Spleen (tissue), 13 donors: Measurements from ENCODE around the gene TRPM2. TPM values are rescaled to one million over a fixed set of nuclear protein-coding genes. Genes with fewer than 3 reads are reported as not detected.
A peak's percentile ranks its signal among the peaks of the same experiment; 100 is the strongest.

Source experiments
- DNase-seq: peaks from one replicate; pipeline ENCODE4 v3.0.0-alpha.2; 2020
- H3K27ac ChIP-seq, 8 donors: fragments of 200-600 bp; sonication (generic) in 7 of 8; 1 replicate in 4 of 8; 2 replicates in 4 of 8; pipeline versions ENCODE4 v1.5.0 to v1.8.0; 2016 to 2021; ENCODE audit warnings: inconsistent platforms in 4 of 8, mild to moderate bottlenecking in 4 of 8, moderate library complexity in 1 of 8
- H3K27me3 ChIP-seq, 7 donors: fragments of 200-600 bp; sonication (generic) in 6 of 7; replicated peaks in 1 of 7; 1 replicate in 4 of 7; 2 replicates in 3 of 7; pipeline versions ENCODE4 v1.5.0 to v1.8.0; 2016 to 2021; ENCODE audit warnings: inconsistent platforms in 3 of 7, mild to moderate bottlenecking in 1 of 7
- H3K36me3 ChIP-seq, 6 donors: fragments of 200-600 bp; sonication (generic) in 5 of 6; 1 replicate in 4 of 6; 2 replicates in 2 of 6; pipeline versions ENCODE4 v1.5.0 to v1.8.0; 2016 to 2021; ENCODE audit warnings: inconsistent platforms in 2 of 6
- H3K4me1 ChIP-seq, 6 donors: fragments of 200-600 bp; sonication (generic) in 5 of 6; 1 replicate in 3 of 6; 2 replicates in 3 of 6; pipeline versions ENCODE4 v1.5.0 to v1.8.0; 2016 to 2021; ENCODE audit warnings: inconsistent platforms in 3 of 6
- H3K4me3 ChIP-seq, 8 donors: fragments of 200-600 bp; sonication (generic) in 7 of 8; 1 replicate in 4 of 8; 2 replicates in 4 of 8; pipeline versions ENCODE4 v1.5.0 to v1.8.0; 2016 to 2021; ENCODE audit warnings: inconsistent platforms in 4 of 8, mild to moderate bottlenecking in 4 of 8, moderate library complexity in 2 of 8
- H3K9me3 ChIP-seq, 8 donors: fragments of 200-600 bp; sonication (generic) in 7 of 8; 1 replicate in 4 of 8; 2 replicates in 4 of 8; pipeline versions ENCODE4 v1.5.0 to v1.8.0; 2016 to 2021; ENCODE audit warnings: inconsistent platforms in 4 of 8
- CTCF ChIP-seq, 11 experiments: fragments of 200-600 bp in 7 of 11; fragments of 450-650 bp in 4 of 11; sonication (generic) in 4 of 11; IDR thresholded peaks in 8 of 11; conservative IDR thresholded peaks in 3 of 11; 1 replicate in 7 of 11; 2 replicates in 4 of 11; pipeline versions ENCODE4 v1.4.0 to v1.8.0; 2016 to 2021; ENCODE audit warnings: antibody characterized with exemption in 11 of 11, inconsistent platforms in 4 of 11, mild to moderate bottlenecking in 1 of 11
- POLR2A ChIP-seq, 3 donors: fragments of 450-650 bp; IDR thresholded peaks; one replicate each; pipeline ENCODE4 v1.5.1; 2017; ENCODE audit warnings: antibody characterized with exemption in 3 of 3, mild to moderate bottlenecking in 1 of 3
- POLR2AphosphoS5 ChIP-seq, 3 donors: sonication (generic); formaldehyde crosslinking; IDR thresholded peaks; one replicate each; pipeline ENCODE4 v1.5.1; 2017; ENCODE audit warnings: antibody characterized with exemption in 3 of 3
- WGBS, 5 donors: extraction: QIAGEN DNeasy Blood & Tissue Kit in 3 of 5; methylation state at CpG; one replicate each; pipeline versions ENCODE4 v1.1.5 to v1.1.7; 2013 to 2018; 5-methylcytosine and 5-hydroxymethylcytosine counted together
- intact Hi-C: fragments of 100-400 bp; cut with DNase I; formaldehyde crosslinking; loops from one replicate; pipeline ENCODE4 v1.15.0; 2023; ENCODE audit warnings: low total_unique reads
- long read RNA-seq, 2 donors: transcript quantifications; one replicate each; lab custom pipeline, GENCODE V29; 2026
- polyA plus RNA-seq, 3 donors: library from polyadenylated mRNA; stranded (reverse); fragments of 200-250 nt; gene quantifications; one replicate each; pipeline ENCODE4 v1.2.1, GENCODE V29; 2013
- total RNA-seq, 7 donors: library from RNA; depleted of rRNA in 3 of 7; stranded (reverse); fragments of >200 nt in 3 of 7; fragmentation: NEBNext Ultra II Directional in 4 of 7; extraction: Animal tissue kit (Norgen Biotek cat#: 25700) in 4 of 7; gene quantifications; one replicate each; pipeline versions ENCODE4 v1.1.0 to v1.2.1, GENCODE V29; 2016 to 2021
- donor health status: healthy with polysubstance abuse.
- donor health status: DM: no; HTN: no; CAD: no; lungs with moderate emphysema.
- donor health status: DM: no; HTN: no; CAD: no.
- donor health status: Bipolar disorder and iron deficiency.
- donor health status: healthy.
- donor health status: DM: no; HTN: no; CAD: no.
- donor health status: DM: yes; HTN: yes; CAD: no.

Gene TRPM2
- total RNA-seq (10 to 100 TPM; 10.4 to 35.3 (median 22.0) TPM), polyA plus RNA-seq (10 to 100 TPM; 20.5 to 44.1 (median 28.4) TPM)
- long read RNA-seq, donor 1 = 0 reads
- long read RNA-seq, donor 2 = 0 reads

DNA sequence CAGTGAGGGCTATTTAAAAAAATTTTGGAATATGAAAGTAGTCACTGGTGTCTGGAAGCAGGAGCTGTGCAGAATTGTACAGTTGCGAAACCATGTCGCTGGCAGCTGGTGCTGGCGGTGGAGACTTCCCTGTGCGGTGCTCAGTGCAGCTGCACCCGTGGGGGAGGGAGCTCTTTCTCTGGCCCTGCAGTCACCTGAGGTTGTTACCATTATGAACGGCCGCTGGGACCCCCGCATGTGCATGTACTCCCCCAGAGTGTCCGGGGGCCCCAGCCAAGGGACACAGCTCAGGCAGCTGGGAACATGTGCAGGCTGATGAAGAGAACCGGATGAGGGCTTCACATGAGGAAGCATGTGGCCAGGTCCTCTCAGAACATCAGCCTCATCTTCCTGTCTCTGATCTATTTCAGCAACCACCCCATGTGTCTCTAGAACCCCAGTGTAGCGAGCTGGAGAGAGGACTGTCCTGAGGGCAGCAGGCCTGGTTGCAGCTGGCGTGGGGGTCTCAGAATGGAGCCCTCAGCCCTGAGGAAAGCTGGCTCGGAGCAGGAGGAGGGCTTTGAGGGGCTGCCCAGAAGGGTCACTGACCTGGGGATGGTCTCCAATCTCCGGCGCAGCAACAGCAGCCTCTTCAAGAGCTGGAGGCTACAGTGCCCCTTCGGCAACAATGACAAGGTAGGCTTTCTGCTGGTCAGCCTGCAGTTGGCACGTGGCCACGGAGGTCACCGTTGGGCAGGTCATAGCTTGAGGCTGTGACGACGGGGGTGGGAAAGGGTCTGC is at the start of gene TRPM2:
TSS of gene TRPM2 (plus strand) at position 431 of the 780 bp plus-strand sequence. CDS start at position 511, 80 bp downstream.
- Histone ChIP-seq H3K27me3 (peaks cover 4 to 36% (median 27%) of the 10 kb centered on the region in 7 donors), H3K4me3 (peak within 1 kb of the TSS in 7 of 8 donors; percentile 8 to 66 (median 38)), H3K36me3 (peaks cover 0 to 23% (median 6%) of the 10 kb centered on the region in 6 donors), H3K27ac (peak within 1 kb of the TSS; percentile 73 to 93 (median 86)), H3K4me1 (peaks cover 25 to 83% (median 61%) of the 10 kb centered on the region in 6 donors), H3K9me3 (no peaks in the 10 kb centered on the region)
- peak; percentile 87 for DNase-seq
- 22 to 41% (median 41%) methylated on average over 18 to 21 of the region's 21 CpGs for WGBS, 5 donors
- intact Hi-C loops = no loop called here
- TF ChIP-seq POLR2A (IDR thresholded peaks at IDR 0.05) (no peak), POLR2AphosphoS5 (IDR thresholded peaks at IDR 0.05) (peak; percentile 37 to 69 (median 47)), CTCF (IDR thresholded peaks at IDR 0.05 in 8 of 11, conservative IDR thresholded peaks at IDR 0.05 in 3 of 11) (no peak)

- Histone ChIP-seq H3K9me3 (no peaks in the 10 kb centered on the region), H3K27ac (peak overlapping the region in 3 of 8 donors; percentile 93 to 94 (median 93)), H3K27me3 (no peaks in the 10 kb centered on the region), H3K4me3 (no peak overlapping the region), H3K36me3 (peaks cover 0 to 35% (median 14%) of the 10 kb centered on the region in 6 donors), H3K4me1 (peaks cover 23 to 76% (median 64%) of the 10 kb centered on the region in 6 donors)
- intact Hi-C loops = no loop called here
- TF ChIP-seq CTCF (IDR thresholded peaks at IDR 0.05 in 8 of 11, conservative IDR thresholded peaks at IDR 0.05 in 3 of 11) (no peak), POLR2AphosphoS5 (IDR thresholded peaks at IDR 0.05) (peak in 2 of 3 donors; percentile 10 to 32)
- no peak for DNase-seq
- 81 to 88% (median 87%) methylated on average over 8 to 16 of the region's 16 CpGs for whole genome bisulfite sequencing, 5 donors
These were observed 49.3 kb upstream of the TRPM2 start for GRCh38 chr21:44304011-44304616.

- H3K36me3 ChIP-seq = peaks cover 0 to 42% (median 17%) of the 10 kb centered on the region in 6 donors
- H3K4me1 ChIP-seq = peaks cover 23 to 71% (median 59%) of the 10 kb centered on the region in 6 donors
- TF ChIP-seq POLR2AphosphoS5 (IDR thresholded peaks at IDR 0.05) (no peak), CTCF (IDR thresholded peaks at IDR 0.05 in 8 of 11, conservative IDR thresholded peaks at IDR 0.05 in 3 of 11) (peak; percentile 52 to 80 (median 60)), POLR2A (IDR thresholded peaks at IDR 0.05) (no peak)
- H3K27me3 ChIP-seq = no peaks in the 10 kb centered on the region
- WGBS, 5 donors = 59 to 69% (median 69%) methylated on average over 6 to 8 of the region's 8 CpGs
- no peak for DNase-seq
- no peak overlapping the region for H3K4me3 ChIP-seq
- no peaks in the 10 kb centered on the region for H3K9me3 ChIP-seq
- peak overlapping the region in 4 of 8 donors; percentile 41 to 93 (median 60) for H3K27ac ChIP-seq
- intact Hi-C loops = no loop called here
These were observed 48.5 kb upstream of the TRPM2 start for GRCh38 chr21:44304877-44305293.
